MCF 10A (cell line): ENCODE results near the gene LMF1. TPM values are rescaled to one million over a fixed set of nuclear protein-coding genes. Genes with fewer than 3 reads are reported as not detected.
"Not testable (repeated sequence)": the region's sequence is repeated elsewhere in the genome, so short reads cannot be mapped to it uniquely, and the experiment has no call there.

Experiments
- BruUV-seq: library from RNA; stranded (reverse); fragments of 400-500 nt; replicated peaks from 2 replicates; lab custom pipeline; 2021; lab: Mats Ljungman, UMichigan
- CTCF ChIA-PET: fragments of 300-600 bp; sonication (Branson Sonifier 250); formaldehyde crosslinking; extraction: SDS; loops from one replicate; lab custom pipeline; 2021; ENCODE audit warnings: antibody characterized with exemption, inconsistent platforms; lab: Yijun Ruan, JAX
- POLR2A ChIA-PET: fragments of 300-600, 350-650 bp; sonication (Branson Sonifier 250); formaldehyde crosslinking; extraction: SDS; loops from one replicate; lab custom pipeline; 2020; ENCODE audit warnings: antibody characterized with exemption, inconsistent platforms; lab: Yijun Ruan, JAX
- DNase-seq: peaks from one replicate; pipeline ENCODE4 v3.0.0-alpha.2; 2018; ENCODE audit not compliant: unreplicated experiment
- H3K27ac Mint-ChIP-seq: one replicate; pipeline ENCODE4 v1.8.0; 2022; ENCODE audit warnings: mild to moderate bottlenecking, low read depth, mixed read lengths; ENCODE audit not compliant: unreplicated experiment
- H3K27me3 Mint-ChIP-seq: one replicate; pipeline ENCODE4 v1.8.0; 2022; ENCODE audit warnings: mixed read lengths; ENCODE audit not compliant: insufficient read depth, unreplicated experiment
- H3K36me3 Mint-ChIP-seq: one replicate; pipeline ENCODE4 v1.8.0; 2022; ENCODE audit warnings: mild to moderate bottlenecking, moderate library complexity, mixed read lengths; ENCODE audit not compliant: insufficient read depth, unreplicated experiment
- H3K4me1 Mint-ChIP-seq: one replicate; pipeline ENCODE4 v1.8.0; 2022; ENCODE audit warnings: mixed read lengths; ENCODE audit not compliant: insufficient read depth, unreplicated experiment
- H3K4me3 Mint-ChIP-seq: one replicate; pipeline ENCODE4 v1.8.0; 2022; ENCODE audit warnings: mild to moderate bottlenecking, moderate library complexity, mixed read lengths; ENCODE audit not compliant: unreplicated experiment
- H3K9me3 Mint-ChIP-seq: one replicate; pipeline ENCODE4 v1.8.0; 2022; ENCODE audit warnings: mixed read lengths; ENCODE audit not compliant: unreplicated experiment
- intact Hi-C: fragments of 100-400 bp; cut with micrococcal nuclease; formaldehyde crosslinking; loops from 2 replicates; pipeline ENCODE4 v1.14.1; 2022
- total RNA-seq: library from RNA; stranded (reverse); gene quantifications from 2 replicates; pipeline ENCODE4 v1.2.3, GENCODE V29; 2022
- TF ChIP-seq, protein P1 (sequence below): fragments of 200-600 bp; IDR thresholded peaks from one replicate; pipeline ENCODE4 v1.8.0; 2022; ENCODE audit warnings: antibody characterized with exemption, mild to moderate bottlenecking; ENCODE audit not compliant: unreplicated experiment

Gene LMF1
- total RNA-seq, 1 experiment from 2014 or later = 9.9 TPM

DNA sequence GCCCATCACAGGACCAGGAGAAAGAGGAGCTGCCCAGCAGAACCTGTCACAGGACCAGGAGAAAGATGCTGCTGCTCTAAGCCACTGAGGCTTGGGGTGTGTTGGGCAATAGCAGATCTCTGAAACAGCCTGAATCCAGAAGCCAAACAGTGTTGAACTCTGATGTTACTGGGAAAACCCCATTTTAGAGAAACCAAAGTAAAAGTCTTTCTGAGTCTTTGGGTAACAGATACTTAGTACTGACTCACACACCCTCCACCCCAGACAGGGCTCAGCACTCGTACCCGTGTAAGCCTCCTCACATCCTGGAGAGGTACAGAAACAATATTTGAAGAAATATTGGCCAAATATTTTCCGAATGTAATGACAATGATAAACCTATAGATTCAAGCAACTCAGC, 87.4 kb downstream of the LMF1 start:
- Mint-ChIP-seq H3K9me3 (no peaks in the 10 kb centered on the region), H3K4me1 (no peaks in the 10 kb centered on the region), H3K36me3 (no peaks in the 10 kb centered on the region), H3K4me3 (no peak overlapping the region), H3K27me3 (no peaks in the 10 kb centered on the region), H3K27ac (no peak overlapping the region)
- TF ChIP-seq, protein P1, sequence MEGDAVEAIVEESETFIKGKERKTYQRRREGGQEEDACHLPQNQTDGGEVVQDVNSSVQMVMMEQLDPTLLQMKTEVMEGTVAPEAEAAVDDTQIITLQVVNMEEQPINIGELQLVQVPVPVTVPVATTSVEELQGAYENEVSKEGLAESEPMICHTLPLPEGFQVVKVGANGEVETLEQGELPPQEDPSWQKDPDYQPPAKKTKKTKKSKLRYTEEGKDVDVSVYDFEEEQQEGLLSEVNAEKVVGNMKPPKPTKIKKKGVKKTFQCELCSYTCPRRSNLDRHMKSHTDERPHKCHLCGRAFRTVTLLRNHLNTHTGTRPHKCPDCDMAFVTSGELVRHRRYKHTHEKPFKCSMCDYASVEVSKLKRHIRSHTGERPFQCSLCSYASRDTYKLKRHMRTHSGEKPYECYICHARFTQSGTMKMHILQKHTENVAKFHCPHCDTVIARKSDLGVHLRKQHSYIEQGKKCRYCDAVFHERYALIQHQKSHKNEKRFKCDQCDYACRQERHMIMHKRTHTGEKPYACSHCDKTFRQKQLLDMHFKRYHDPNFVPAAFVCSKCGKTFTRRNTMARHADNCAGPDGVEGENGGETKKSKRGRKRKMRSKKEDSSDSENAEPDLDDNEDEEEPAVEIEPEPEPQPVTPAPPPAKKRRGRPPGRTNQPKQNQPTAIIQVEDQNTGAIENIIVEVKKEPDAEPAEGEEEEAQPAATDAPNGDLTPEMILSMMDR = no peak
- intact Hi-C loops = no loop called here
- ChIA-PET POLR2A (no interaction called here), CTCF (no interaction called here)
- DNase-seq = no peak
- BruUV-seq = no TSS peak

DNA sequence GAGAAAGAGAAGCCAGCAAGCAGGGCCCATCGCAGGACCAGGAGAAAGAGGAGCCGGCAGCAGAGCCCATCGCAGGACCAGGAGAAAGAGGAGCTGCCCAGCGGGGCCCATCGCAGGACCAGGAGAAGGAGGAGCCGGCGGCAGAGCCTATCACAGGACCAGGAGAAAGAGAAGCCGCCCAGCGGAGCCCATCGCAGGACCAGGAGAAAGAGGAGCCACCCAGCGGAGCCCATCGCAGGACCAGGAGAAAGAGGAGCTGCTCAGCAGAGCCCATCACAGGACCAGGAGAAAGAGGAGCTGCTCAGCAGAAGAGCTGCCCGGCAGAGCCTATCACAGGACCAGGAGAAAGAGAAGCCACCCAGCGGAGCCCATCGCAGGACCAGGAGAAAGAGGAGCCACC, 88.1 kb downstream of the LMF1 start:
- BruUV-seq, DNase-seq, POLR2A ChIA-PET, H3K27me3 Mint-ChIP-seq, H3K4me3 Mint-ChIP-seq, CTCF ChIA-PET, intact Hi-C loops, H3K4me1 Mint-ChIP-seq, H3K9me3 Mint-ChIP-seq, H3K27ac Mint-ChIP-seq, H3K36me3 Mint-ChIP-seq: not testable (repeated sequence)

DNA sequence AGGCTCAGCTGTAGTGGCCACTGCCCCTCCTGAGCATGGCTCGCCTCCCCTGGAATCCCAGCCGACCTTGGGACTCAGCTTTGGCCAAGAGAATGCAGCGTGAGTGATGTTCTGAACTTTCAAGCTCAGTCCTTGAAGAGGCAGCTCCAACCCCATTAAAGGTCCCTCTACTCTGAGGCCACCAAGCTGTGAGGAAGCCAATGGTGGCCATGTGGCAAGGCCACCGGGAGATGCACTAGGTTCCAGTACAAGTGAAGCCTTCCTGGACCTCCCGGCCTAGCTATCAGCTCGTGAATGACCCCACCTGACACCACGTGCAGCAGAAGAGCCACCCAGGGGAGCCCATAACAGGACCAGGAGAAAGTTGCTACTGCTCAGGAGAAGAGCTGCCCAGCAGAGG, 88.5 kb downstream of the LMF1 start:
- ChIA-PET POLR2A (no interaction called here), CTCF (no interaction called here)
- H3K36me3 Mint-ChIP-seq = no peaks in the 10 kb centered on the region
- no peak overlapping the region for H3K27ac Mint-ChIP-seq
- H3K4me1 Mint-ChIP-seq = no peaks in the 10 kb centered on the region
- TF ChIP-seq, protein P1 = no peak
- H3K9me3 Mint-ChIP-seq = no peaks in the 10 kb centered on the region
- BruUV-seq = no TSS peak
- no peaks in the 10 kb centered on the region for H3K27me3 Mint-ChIP-seq
- no peak overlapping the region for H3K4me3 Mint-ChIP-seq
- no peak for DNase-seq
- intact Hi-C loops = no loop called here

DNA sequence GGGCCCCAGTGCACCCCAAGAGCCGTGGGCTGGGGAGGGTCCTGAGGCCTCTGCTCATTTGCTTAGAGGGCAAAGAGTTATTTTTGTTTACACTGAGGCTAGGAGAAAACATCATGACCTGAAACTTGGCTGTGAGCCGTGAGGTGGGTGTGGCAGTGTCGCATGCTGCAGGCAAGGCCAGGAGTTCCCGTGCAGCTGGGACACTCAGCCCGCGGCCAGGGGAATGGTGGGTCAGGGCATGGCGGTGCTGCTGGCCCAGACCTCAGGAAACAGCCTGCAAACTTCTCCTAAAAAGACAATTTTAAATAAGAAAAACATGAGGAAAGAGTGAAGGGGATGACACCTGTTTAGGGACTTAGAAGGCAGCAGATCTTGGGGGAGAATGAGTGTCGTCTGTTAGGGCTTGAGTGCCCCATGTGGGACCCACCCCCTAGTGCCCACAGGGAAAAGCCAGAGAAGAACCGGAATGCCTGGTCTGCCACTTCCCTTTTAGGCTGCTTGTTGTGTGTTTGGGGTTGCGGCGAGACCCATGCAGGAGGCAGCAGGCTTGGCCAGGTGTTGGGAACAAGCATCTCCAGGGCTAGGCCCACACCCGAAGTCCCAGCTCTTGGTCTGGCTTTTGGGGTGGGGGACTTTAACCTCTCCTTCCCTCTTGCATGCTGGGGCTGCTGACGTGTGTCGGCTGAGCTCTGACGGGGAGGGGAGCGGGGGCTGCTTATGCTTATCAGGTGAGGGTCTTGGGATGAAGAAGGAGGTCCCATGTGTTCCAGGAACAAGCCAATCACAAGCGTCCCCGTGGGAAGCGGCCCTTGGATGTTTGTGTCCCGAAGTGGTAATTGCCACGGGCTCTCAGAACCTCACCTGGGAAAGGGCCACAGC, 89.3 kb downstream of the LMF1 start:
- H3K36me3 Mint-ChIP-seq = no peaks in the 10 kb centered on the region
- ChIA-PET POLR2A (no interaction called here), CTCF (no interaction called here)
- no peaks in the 10 kb centered on the region for H3K9me3 Mint-ChIP-seq
- intact Hi-C loops = no loop called here
- TF ChIP-seq, protein P1 = no peak
- no peak overlapping the region for H3K4me3 Mint-ChIP-seq
- H3K27ac Mint-ChIP-seq = no peak overlapping the region
- H3K4me1 Mint-ChIP-seq = no peaks in the 10 kb centered on the region
- DNase-seq = no peak
- H3K27me3 Mint-ChIP-seq = no peaks in the 10 kb centered on the region
- no TSS peak for BruUV-seq
